ENCODE measurements around the gene FBXW11. TPM values are rescaled to one million over a fixed set of nuclear protein-coding genes. Genes with fewer than 3 reads are reported as not detected.

Gene FBXW11
- total RNA-seq, 1 experiment from 2014 or later, result 52.2 TPM

GRCh38 chr5:172055421-172055820, 49.0 kb upstream of the FBXW11 start (continued):
- TF ChIP-seq ZNF281 (CRISPR knock-in tag; IDR thresholded peaks at IDR 0.05) (no peak), ZNF671 (CRISPR knock-in tag; IDR thresholded peaks at IDR 0.05) (no peak), MLX (CRISPR knock-in tag; IDR thresholded peaks at IDR 0.05) (no peak), FOXP4 (CRISPR knock-in tag; IDR thresholded peaks at IDR 0.05) (no peak), MXD4 (CRISPR knock-in tag; IDR thresholded peaks at IDR 0.05; ENCODE audit: borderline replicate concordance) (no peak), RORB (CRISPR knock-in tag; IDR thresholded peaks at IDR 0.05) (no peak), TCF7 (CRISPR knock-in tag; IDR thresholded peaks at IDR 0.05; ENCODE audit: low read depth) (no peak), CREM (CRISPR knock-in tag; IDR thresholded peaks at IDR 0.05) (no peak), OVOL2 (CRISPR knock-in tag; IDR thresholded peaks at IDR 0.05; ENCODE audit: borderline replicate concordance) (no peak)

- DNase-seq (ENCODE audit: low spot score) (no peak), ATAC-seq (no peak)
- Mint-ChIP-seq H3K36me3 (peaks cover 9% of the 10 kb centered on the region), H3K27ac (no peak overlapping the region), H3K9me3 (0 out of 2 replicates have a peak, but pooled peaks cover 3% of the 10 kb centered on the region), H3K4me1 (no peaks in the 10 kb centered on the region), H3K4me3 (no peak overlapping the region), H3K27me3 (ENCODE audit: low read depth) (no peaks in the 10 kb centered on the region)
- POLR2A ChIA-PET, result interaction anchor here (0.5 kb wide), 1 partner anchor 56 kb away, joined by 3 read pairs; no protein-coding TSS in a partner anchor
- TF ChIP-seq OVOL2 (CRISPR knock-in tag; IDR thresholded peaks at IDR 0.05; ENCODE audit: borderline replicate concordance) (no peak), IRF1 (CRISPR knock-in tag; IDR thresholded peaks at IDR 0.05) (no peak), ZNF396 (CRISPR knock-in tag; IDR thresholded peaks at IDR 0.05; ENCODE audit: borderline replicate concordance) (no peak), HMGXB4 (CRISPR knock-in tag; IDR thresholded peaks at IDR 0.05) (no peak), E2F1 (CRISPR knock-in tag; IDR thresholded peaks at IDR 0.05) (no peak), TCF7 (CRISPR knock-in tag; IDR thresholded peaks at IDR 0.05; ENCODE audit: low read depth) (no peak)
- CTCF ChIA-PET, result interaction anchor here (0.7 to 1.8 kb wide), 5 partner anchors 9 to 143 kb away, joined by 3 to 7 read pairs (median 4); partner anchors contain the start of gene STK10
Measured at GRCh38 chr5:172054611-172055153, 48.2 kb upstream of the FBXW11 start.
